ENCODE measurements around the gene PODXL2.

DNA sequence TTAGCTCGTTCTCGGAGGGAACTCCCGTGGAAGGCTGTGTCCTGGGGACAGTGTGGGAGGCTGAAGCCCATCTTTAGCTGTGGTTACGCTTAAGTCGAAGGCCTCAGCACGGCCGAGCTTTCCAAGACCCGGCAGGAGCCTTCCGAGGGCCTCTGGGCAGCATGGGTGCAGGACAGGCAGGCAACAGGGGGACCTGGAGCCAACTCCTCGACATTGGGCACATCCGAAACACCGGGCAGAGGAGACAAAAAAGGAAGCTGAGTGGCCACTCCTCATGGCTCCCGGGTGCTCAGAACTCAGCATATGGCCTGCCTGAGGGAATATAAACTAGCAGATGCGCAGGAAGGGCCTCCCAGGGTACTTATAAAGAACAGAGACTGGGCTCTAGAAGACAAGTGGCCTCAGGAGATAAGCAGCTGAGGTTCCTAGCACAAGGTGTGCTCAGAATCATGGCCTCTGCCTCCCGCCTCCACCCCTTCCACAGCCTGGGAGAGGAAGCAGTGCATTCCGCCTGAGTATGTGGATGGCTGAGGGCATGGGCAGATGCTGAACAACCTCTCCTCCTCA lies 77.9 kb downstream of the PODXL2 start:
- TF ChIP-seq, protein P1, sequence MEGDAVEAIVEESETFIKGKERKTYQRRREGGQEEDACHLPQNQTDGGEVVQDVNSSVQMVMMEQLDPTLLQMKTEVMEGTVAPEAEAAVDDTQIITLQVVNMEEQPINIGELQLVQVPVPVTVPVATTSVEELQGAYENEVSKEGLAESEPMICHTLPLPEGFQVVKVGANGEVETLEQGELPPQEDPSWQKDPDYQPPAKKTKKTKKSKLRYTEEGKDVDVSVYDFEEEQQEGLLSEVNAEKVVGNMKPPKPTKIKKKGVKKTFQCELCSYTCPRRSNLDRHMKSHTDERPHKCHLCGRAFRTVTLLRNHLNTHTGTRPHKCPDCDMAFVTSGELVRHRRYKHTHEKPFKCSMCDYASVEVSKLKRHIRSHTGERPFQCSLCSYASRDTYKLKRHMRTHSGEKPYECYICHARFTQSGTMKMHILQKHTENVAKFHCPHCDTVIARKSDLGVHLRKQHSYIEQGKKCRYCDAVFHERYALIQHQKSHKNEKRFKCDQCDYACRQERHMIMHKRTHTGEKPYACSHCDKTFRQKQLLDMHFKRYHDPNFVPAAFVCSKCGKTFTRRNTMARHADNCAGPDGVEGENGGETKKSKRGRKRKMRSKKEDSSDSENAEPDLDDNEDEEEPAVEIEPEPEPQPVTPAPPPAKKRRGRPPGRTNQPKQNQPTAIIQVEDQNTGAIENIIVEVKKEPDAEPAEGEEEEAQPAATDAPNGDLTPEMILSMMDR (IDR thresholded peaks at IDR 0.05), result no peak
- no peak for TF ChIP-seq POLR2A (IDR thresholded peaks at IDR 0.05)
